GM18511 (cell line): Measurements from ENCODE around the gene COL5A1.

Experiments
- ATAC-seq: cut with Tn5 transposase; IDR thresholded peaks from one replicate; pipeline ENCODE4 v1.9.1; 2021; ENCODE audit warnings: mild to moderate bottlenecking, moderate library complexity; ENCODE audit not compliant: unreplicated experiment

Gene COL5A1

GRCh38 chr9:134606951-134607731 lies 34.5 kb upstream of the COL5A1 start:
- ATAC-seq: no peak

- no peak for ATAC-seq
These were observed 33.6 kb upstream of the COL5A1 start for GRCh38 chr9:134607971-134608370.

GRCh38 chr9:134611046-134611445 lies 30.6 kb upstream of the COL5A1 start:
- ATAC-seq: no peak

- no peak for ATAC-seq
These were observed 29.3 kb upstream of the COL5A1 start for GRCh38 chr9:134612309-134612708.

GRCh38 chr9:134612715-134613114 lies 28.9 kb upstream of the COL5A1 start:
- no peak for ATAC-seq

GRCh38 chr9:134614256-134614655 lies 27.3 kb upstream of the COL5A1 start:
- ATAC-seq: no peak

- ATAC-seq: no peak
These were observed 25.3 kb upstream of the COL5A1 start for GRCh38 chr9:134616341-134616740.

GRCh38 chr9:134617246-134617645 lies 24.4 kb upstream of the COL5A1 start:
- no peak for ATAC-seq

- no peak for ATAC-seq
These were observed 23.8 kb upstream of the COL5A1 start for GRCh38 chr9:134617836-134618162.

GRCh38 chr9:134618163-134618832 lies 23.3 kb upstream of the COL5A1 start:
- ATAC-seq: no peak

GRCh38 chr9:134618833-134619447 lies 22.7 kb upstream of the COL5A1 start:
- ATAC-seq: no peak

- ATAC-seq: no peak
These were observed 22.1 kb upstream of the COL5A1 start for GRCh38 chr9:134619448-134619982.

- no peak for ATAC-seq
These were observed 21.5 kb upstream of the COL5A1 start for GRCh38 chr9:134619983-134620661.

- no peak for ATAC-seq
These were observed 20.6 kb upstream of the COL5A1 start for GRCh38 chr9:134620751-134621557.

- ATAC-seq: no peak
These were observed 20.0 kb upstream of the COL5A1 start for GRCh38 chr9:134621558-134622110.

GRCh38 chr9:134622896-134623257 lies 18.7 kb upstream of the COL5A1 start:
- no peak for ATAC-seq

GRCh38 chr9:134623258-134624066 lies 18.1 kb upstream of the COL5A1 start:
- no peak for ATAC-seq

- ATAC-seq: no peak
These were observed 17.4 kb upstream of the COL5A1 start for GRCh38 chr9:134624137-134624591.

- ATAC-seq: no peak
These were observed 16.9 kb upstream of the COL5A1 start for GRCh38 chr9:134624621-134625181.
